Endothelial cell (in vitro differentiated cells): Measurements from ENCODE around the gene DOCK10. TPM values are rescaled to one million over a fixed set of nuclear protein-coding genes. Genes with fewer than 3 reads are reported as not detected.

Experiments used
- DNase-seq: peaks from one replicate; pipeline ENCODE4 v3.0.0; 2021; ENCODE audit warnings: low spot score
- H3K27ac Mint-ChIP-seq: one replicate; pipeline ENCODE4 v1.8.0; 2021; ENCODE audit warnings: mixed read lengths, inconsistent platforms; ENCODE audit not compliant: unreplicated experiment
- H3K27me3 Mint-ChIP-seq: one replicate; pipeline ENCODE4 v1.8.0; 2021; ENCODE audit warnings: mild to moderate bottlenecking, moderate library complexity, mixed read lengths, inconsistent platforms; ENCODE audit not compliant: unreplicated experiment
- H3K36me3 Mint-ChIP-seq: one replicate; pipeline ENCODE4 v1.8.0; 2021; ENCODE audit warnings: mild to moderate bottlenecking, low read depth, mixed read lengths, inconsistent platforms; ENCODE audit not compliant: unreplicated experiment
- H3K4me1 Mint-ChIP-seq: one replicate; pipeline ENCODE4 v1.8.0; 2021; ENCODE audit warnings: mild to moderate bottlenecking, mixed read lengths, inconsistent platforms; ENCODE audit not compliant: unreplicated experiment
- H3K4me3 Mint-ChIP-seq: one replicate; pipeline ENCODE4 v1.8.0; 2021; ENCODE audit warnings: mild to moderate bottlenecking, mixed read lengths, inconsistent platforms; ENCODE audit not compliant: unreplicated experiment
- H3K9me3 Mint-ChIP-seq: one replicate; pipeline ENCODE4 v1.8.0; 2021; ENCODE audit warnings: mixed read lengths, inconsistent platforms; ENCODE audit not compliant: unreplicated experiment
- CTCF ChIP-seq: fragments of 200-600 bp; sonication (generic); IDR thresholded peaks from one replicate; pipeline ENCODE4 v1.5.0; 2021; ENCODE audit warnings: antibody characterized with exemption; ENCODE audit not compliant: unreplicated experiment
- total RNA-seq: library from RNA; stranded (reverse); fragmentation: NEBNext Ultra II Directional; extraction: Animal tissue kit (Norgen Biotek cat#: 25700); gene quantifications from one replicate; pipeline ENCODE4 v1.2.1, GENCODE V29; 2021; ENCODE audit not compliant: unreplicated experiment

The DOCK10 gene
- total RNA-seq, 1 donor from 2014 or later = 7.6 TPM

- H3K27me3 Mint-ChIP-seq = peaks cover 8% of the 10 kb centered on the region
- H3K9me3 Mint-ChIP-seq = no peaks in the 10 kb centered on the region
- H3K4me3 Mint-ChIP-seq = no peak overlapping the region
- H3K4me1 Mint-ChIP-seq = peaks cover 9% of the 10 kb centered on the region
- TF ChIP-seq CTCF = no peak
- no peak overlapping the region for H3K27ac Mint-ChIP-seq
- no peaks in the 10 kb centered on the region for H3K36me3 Mint-ChIP-seq
- DNase-seq = no peak
Observed at GRCh38 chr2:225037415-225038230, 4.6 kb downstream of the DOCK10 start.

GRCh38 chr2:225036431-225036830 is 5.8 kb downstream of the DOCK10 start:
- no peak overlapping the region for H3K4me3 Mint-ChIP-seq
- H3K4me1 Mint-ChIP-seq = peaks cover 9% of the 10 kb centered on the region
- H3K27ac Mint-ChIP-seq = no peak overlapping the region
- no peak for DNase-seq
- no peaks in the 10 kb centered on the region for H3K36me3 Mint-ChIP-seq
- TF ChIP-seq CTCF = no peak
- peaks cover 7% of the 10 kb centered on the region for H3K27me3 Mint-ChIP-seq
- no peaks in the 10 kb centered on the region for H3K9me3 Mint-ChIP-seq

GRCh38 chr2:225033440-225034318 is 8.6 kb downstream of the DOCK10 start:
- no peak for DNase-seq
- TF ChIP-seq CTCF = no peak
- Mint-ChIP-seq H3K27ac (no peak overlapping the region), H3K4me1 (no peaks in the 10 kb centered on the region), H3K27me3 (no peaks in the 10 kb centered on the region), H3K9me3 (no peaks in the 10 kb centered on the region), H3K4me3 (no peak overlapping the region), H3K36me3 (no peaks in the 10 kb centered on the region)

DNA sequence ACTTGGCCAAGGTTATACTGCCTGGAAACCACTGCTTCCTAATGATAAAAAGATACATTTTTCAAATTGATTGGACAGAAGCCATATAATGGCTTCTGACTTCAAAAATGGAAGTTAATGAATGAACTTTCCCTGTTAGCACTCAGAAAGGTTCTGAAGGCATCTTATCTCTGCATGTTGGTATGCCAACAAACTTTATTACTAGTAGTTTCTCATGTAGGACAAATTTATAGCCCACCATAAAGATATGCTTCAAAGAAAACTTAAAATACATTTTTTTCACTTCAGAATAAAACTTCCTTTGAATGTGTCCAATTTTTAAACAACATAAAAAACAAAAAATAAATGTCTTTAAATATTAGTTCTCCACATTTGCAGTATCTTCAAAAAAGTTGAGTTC is 10.0 kb downstream of the DOCK10 start:
- no peak for DNase-seq
- H3K27me3 Mint-ChIP-seq = no peaks in the 10 kb centered on the region
- H3K27ac Mint-ChIP-seq = no peak overlapping the region
- no peak overlapping the region for H3K4me3 Mint-ChIP-seq
- no peaks in the 10 kb centered on the region for H3K4me1 Mint-ChIP-seq
- TF ChIP-seq CTCF = no peak
- no peaks in the 10 kb centered on the region for H3K36me3 Mint-ChIP-seq
- no peaks in the 10 kb centered on the region for H3K9me3 Mint-ChIP-seq
